Loucy (cell line): Measurements from ENCODE around the gene GALNT7.

Experiments used
- H2AFZ ChIP-seq: fragments of 200-600 bp; sonication (generic); 2 replicates; pipeline ENCODE4 v1.6.0; 2016; ENCODE audit warnings: antibody characterized with exemption, mild to moderate bottlenecking, low read length, moderate library complexity
- H3F3A ChIP-seq: fragments of 200-600 bp; 2 replicates; pipeline ENCODE4 v1.6.0; 2016; ENCODE audit warnings: antibody characterized with exemption, low read depth, mild to moderate bottlenecking
- H3K27me3 ChIP-seq: fragments of 200-600 bp; sonication (generic); 2 replicates; pipeline ENCODE4 v1.6.1; 2014; ENCODE audit warnings: low read length, mild to moderate bottlenecking; ENCODE audit not compliant: insufficient read depth, poor library complexity, severe bottlenecking
- H3K36me3 ChIP-seq: fragments of 200-600 bp; sonication (generic); 2 replicates; pipeline ENCODE4 v1.6.1; 2016; ENCODE audit warnings: low read length; ENCODE audit not compliant: insufficient read depth
- H3K4me1 ChIP-seq: fragments of 200-600 bp; sonication (generic); 2 replicates; pipeline ENCODE4 v1.5.1; 2014; ENCODE audit warnings: low read length, mild to moderate bottlenecking; ENCODE audit not compliant: insufficient read depth, poor library complexity, severe bottlenecking
- H3K4me2 ChIP-seq: fragments of 200-600 bp; sonication (generic); 2 replicates; pipeline ENCODE4 v1.6.0; 2014; ENCODE audit warnings: antibody characterized with exemption, low read length, low read depth, mild to moderate bottlenecking; ENCODE audit not compliant: poor library complexity, severe bottlenecking
- H3K4me3 ChIP-seq: fragments of 200-600 bp; sonication (generic); 2 replicates; pipeline ENCODE4 v1.5.1; 2014; ENCODE audit warnings: low read length, mild to moderate bottlenecking, mixed read lengths; ENCODE audit not compliant: poor library complexity, severe bottlenecking
- H3K79me2 ChIP-seq: fragments of 200-600 bp; sonication (generic); 2 replicates; pipeline ENCODE4 v1.6.1; 2014; ENCODE audit warnings: low read length; ENCODE audit not compliant: insufficient read depth
- H3K9ac ChIP-seq: fragments of 200-600 bp; sonication (generic); 2 replicates; pipeline ENCODE4 v1.6.0; 2014; ENCODE audit warnings: mild to moderate bottlenecking, low read depth, low read length, moderate library complexity; ENCODE audit not compliant: poor library complexity, severe bottlenecking
- H3K9me2 ChIP-seq: fragments of 200-600 bp; sonication (generic); replicated peaks from 2 replicates; pipeline ENCODE4 v1.6.1; 2016; ENCODE audit warnings: low read depth, low read length, mixed read lengths
- H3K9me3 ChIP-seq: fragments of 200-600 bp; sonication (generic); 2 replicates; pipeline ENCODE4 v1.6.1; 2014; ENCODE audit warnings: mild to moderate bottlenecking, antibody characterized with exemption, low read length, low read depth; ENCODE audit not compliant: insufficient read depth
- H4K20me1 ChIP-seq: fragments of 200-600 bp; sonication (generic); 2 replicates; pipeline ENCODE4 v1.6.0; 2014; ENCODE audit warnings: antibody characterized with exemption, low read length, mild to moderate bottlenecking; ENCODE audit not compliant: insufficient read depth, poor library complexity, severe bottlenecking
- CTCF ChIP-seq: fragments of 200-600 bp; sonication (generic); conservative IDR thresholded peaks from 2 replicates; pipeline ENCODE4 v1.5.1; 2014; ENCODE audit warnings: mild to moderate bottlenecking, antibody characterized with exemption, low read length
- EZH2phosphoT487 ChIP-seq: fragments of 200-600 bp; IDR thresholded peaks from 2 replicates; pipeline ENCODE4 v1.6.1; 2018; ENCODE audit warnings: antibody characterized with exemption, mild to moderate bottlenecking, moderate library complexity, borderline replicate concordance

GALNT7 gene

GRCh38 chr4:173360587-173361221 is 192.1 kb downstream of the GALNT7 start:
- H3K27me3 ChIP-seq, result no peaks in the 10 kb centered on the region
- H3K9me2 ChIP-seq, result no peaks in the 10 kb centered on the region
- peak overlapping the region; percentile 72; the same call in 1 of the 2 replicates for H2AFZ ChIP-seq
- H3F3A ChIP-seq, result no peaks in the 10 kb centered on the region
- H3K4me2 ChIP-seq, result peak overlapping the region; percentile 33
- H3K4me1 ChIP-seq, result peaks cover 16% of the 10 kb centered on the region
- TF ChIP-seq CTCF (peak; percentile 59), EZH2phosphoT487 (no peak)
- no peaks in the 10 kb centered on the region for H4K20me1 ChIP-seq
- peaks cover 16% of the 10 kb centered on the region; the same call in 1 of the 2 replicates for H3K79me2 ChIP-seq
- no peaks in the 10 kb centered on the region for H3K36me3 ChIP-seq
- H3K9me3 ChIP-seq, result no peaks in the 10 kb centered on the region
- H3K4me3 ChIP-seq, result no peak overlapping the region
- H3K9ac ChIP-seq, result no peak overlapping the region

GRCh38 chr4:173362666-173363065 is 194.1 kb downstream of the GALNT7 start:
- H3K9ac ChIP-seq, result no peak overlapping the region
- no peaks in the 10 kb centered on the region for H3F3A ChIP-seq
- peaks cover 35% of the 10 kb centered on the region for H3K79me2 ChIP-seq
- TF ChIP-seq CTCF (no peak), EZH2phosphoT487 (no peak)
- H3K9me3 ChIP-seq, result no peaks in the 10 kb centered on the region
- no peaks in the 10 kb centered on the region for H3K27me3 ChIP-seq
- no peaks in the 10 kb centered on the region for H4K20me1 ChIP-seq
- no peak overlapping the region for H3K4me3 ChIP-seq
- H3K4me2 ChIP-seq, result no peak overlapping the region
- no peak overlapping the region for H2AFZ ChIP-seq
- H3K4me1 ChIP-seq, result peaks cover 36% of the 10 kb centered on the region
- H3K9me2 ChIP-seq, result no peaks in the 10 kb centered on the region
- H3K36me3 ChIP-seq, result no peaks in the 10 kb centered on the region

- peak overlapping the region; percentile 13 for H3K9ac ChIP-seq
- no peaks in the 10 kb centered on the region for H4K20me1 ChIP-seq
- peak overlapping the region; percentile 94 for H3K4me2 ChIP-seq
- no peaks in the 10 kb centered on the region for H3K27me3 ChIP-seq
- H2AFZ ChIP-seq, result no peak overlapping the region
- no peaks in the 10 kb centered on the region for H3K36me3 ChIP-seq
- H3F3A ChIP-seq, result no peaks in the 10 kb centered on the region
- H3K79me2 ChIP-seq, result peaks cover 53% of the 10 kb centered on the region
- no peaks in the 10 kb centered on the region for H3K9me2 ChIP-seq
- H3K9me3 ChIP-seq, result no peaks in the 10 kb centered on the region
- TF ChIP-seq EZH2phosphoT487 (no peak), CTCF (no peak)
- peak overlapping the region; percentile 98 for H3K4me3 ChIP-seq
- peaks cover 44% of the 10 kb centered on the region for H3K4me1 ChIP-seq
These were observed 196.9 kb downstream of the GALNT7 start for GRCh38 chr4:173365359-173365996.
